K562 (cell line): ENCODE measurements around the gene ASB10.

Experiments
- ARHGAP35 ChIP-seq: fragments of 450-650 bp; IDR thresholded peaks from 2 replicates; pipeline ENCODE4 v1.6.1; 2018; ENCODE audit not compliant: partially characterized antibody
- ARID3A ChIP-seq: IDR thresholded peaks from 2 replicates; pipeline ENCODE4 v1.6.1; 2012; ENCODE audit warnings: low read depth, low read length, improper control_type of control experiment, borderline replicate concordance
- CEBPB ChIP-seq: fragments of 450-650 bp; IDR thresholded peaks from 2 replicates; pipeline ENCODE4 v1.6.1; 2016; ENCODE audit warnings: missing genetic modification characterization, missing compliant biosample characterization
- NCOA1 ChIP-seq: fragments of 450-650 bp; IDR thresholded peaks from 2 replicates; pipeline ENCODE4 v1.6.1; 2016; ENCODE audit warnings: low read depth
- PHF8 ChIP-seq: fragments of 200-600 bp; sonication (generic); IDR thresholded peaks from 2 replicates; pipeline ENCODE4 v1.6.1; 2012; ENCODE audit warnings: mixed run types, mild to moderate bottlenecking, inconsistent platforms, low read length, moderate library complexity, borderline replicate concordance
- YY1 ChIP-seq, 3 experiments: IDR thresholded peaks; 2 replicates each; pipeline ENCODE4 v1.6.1; 2011; ENCODE audit warnings: low read length in 2 of 3, mild to moderate bottlenecking in 2 of 3, moderate library complexity in 2 of 3, borderline replicate concordance in 1 of 3, control low read depth in 1 of 3, low read depth in 1 of 3; ENCODE audit not compliant: insufficient read depth in 3 of 3, insufficient replicate concordance in 2 of 3, control insufficient read depth in 1 of 3, insufficient read length in 1 of 3; ENCODE audit errors: extremely low read depth in 1 of 3
- ZBTB8A ChIP-seq: fragments of 450-650 bp; IDR thresholded peaks from 2 replicates; pipeline ENCODE4 v1.6.1; 2018; ENCODE audit warnings: mild to moderate bottlenecking, moderate library complexity; ENCODE audit not compliant: partially characterized antibody

- TF ChIP-seq ZBTB8A: no peak
- TF ChIP-seq CEBPB (tag): no peak
- no peak for TF ChIP-seq PHF8
- TF ChIP-seq ARHGAP35: no peak
- no peak for TF ChIP-seq ARID3A
- TF ChIP-seq YY1 (IDR thresholded peaks at IDR 0.05; ENCODE audit: borderline replicate concordance in 1 of 3, control insufficient read depth in 1 of 3, extremely low read depth in 1 of 3, insufficient read depth in 3 of 3, insufficient read length in 1 of 3, insufficient replicate concordance in 2 of 3, low read depth in 1 of 3, low read length in 2 of 3): no peak
- TF ChIP-seq NCOA1: no peak
Observed at GRCh38 chr7:151142686-151143040, 44.4 kb downstream of the ASB10 start.
